CD4-positive, alpha-beta memory T cell (primary cell): ENCODE results near the gene C1orf21. TPM values are rescaled to one million over a fixed set of nuclear protein-coding genes. Genes with fewer than 3 reads are reported as not detected.

ENCODE experiments used
- CTCF ChIA-PET: fragments of 350-600 bp; sonication (Branson Sonifier 250); formaldehyde crosslinking; loops from one replicate; lab custom pipeline; 2021; ENCODE audit warnings: inconsistent platforms; ENCODE audit not compliant: partially characterized antibody; lab: Charles Lee
- POLR2A ChIA-PET: fragments of 350-600 bp; sonication (Branson Sonifier 250); formaldehyde crosslinking; loops from one replicate; lab custom pipeline; 2021; ENCODE audit not compliant: partially characterized antibody; lab: Charles Lee
- DNase-seq, 5 donors: peaks; one replicate each; pipeline versions ENCODE4 v3.0.0 to v3.0.0-alpha.2; 2020 to 2022; ENCODE audit warnings: mixed read lengths in 1 of 5
- H3K27ac ChIP-seq: one replicate; pipeline ENCODE4 v1.7.0; 2013; ENCODE audit warnings: low read depth, low read length
- H3K27me3 ChIP-seq: 2 replicates; pipeline ENCODE4 v1.7.0; 2013; ENCODE audit warnings: mild to moderate bottlenecking, low read length, moderate library complexity; ENCODE audit not compliant: insufficient read depth
- H3K36me3 ChIP-seq: 2 replicates; pipeline ENCODE4 v1.7.0; 2013; ENCODE audit warnings: mild to moderate bottlenecking, low read length, moderate library complexity; ENCODE audit not compliant: insufficient read depth
- H3K4me1 ChIP-seq: 2 replicates; pipeline ENCODE4 v1.7.0; 2013; ENCODE audit warnings: mild to moderate bottlenecking, low read length, moderate library complexity; ENCODE audit not compliant: insufficient read depth
- H3K4me3 ChIP-seq, 2 donors: one replicate each; pipeline ENCODE4 v1.7.0; 2013; ENCODE audit warnings: low read length in 2 of 2, mild to moderate bottlenecking in 1 of 2
- H3K9me3 ChIP-seq, 2 donors: one replicate each; pipeline ENCODE4 v1.7.0; 2013; ENCODE audit warnings: low read length in 2 of 2, control low read depth in 1 of 2; ENCODE audit not compliant: control insufficient read depth in 1 of 2
- H3K27ac Mint-ChIP-seq, 7 donors: one replicate each; pipeline ENCODE4 v1.8.0; 2020 to 2021; ENCODE audit warnings: mixed read lengths in 7 of 7, mild to moderate bottlenecking in 6 of 7, inconsistent platforms in 3 of 7, moderate library complexity in 3 of 7
- H3K27me3 Mint-ChIP-seq, 2 donors: one replicate each; pipeline ENCODE4 v1.8.0; 2020 to 2021; ENCODE audit warnings: mixed read lengths in 2 of 2
- H3K36me3 Mint-ChIP-seq, 2 donors: one replicate each; pipeline ENCODE4 v1.8.0; 2020 to 2021; ENCODE audit warnings: mixed read lengths in 2 of 2, inconsistent platforms in 1 of 2, mild to moderate bottlenecking in 1 of 2
- H3K4me1 Mint-ChIP-seq, 4 donors: one replicate each; pipeline ENCODE4 v1.8.0; 2020 to 2021; ENCODE audit warnings: mixed read lengths in 4 of 4, mild to moderate bottlenecking in 1 of 4
- H3K4me3 Mint-ChIP-seq, 8 donors: one replicate each; pipeline ENCODE4 v1.8.0; 2020 to 2021; ENCODE audit warnings: mixed read lengths in 8 of 8, mild to moderate bottlenecking in 7 of 8, moderate library complexity in 6 of 8, inconsistent platforms in 3 of 8
- H3K9me3 Mint-ChIP-seq, 8 donors: one replicate each; pipeline ENCODE4 v1.8.0; 2020 to 2021; ENCODE audit warnings: mixed read lengths in 8 of 8, mild to moderate bottlenecking in 5 of 8, inconsistent platforms in 3 of 8, moderate library complexity in 1 of 8
- intact Hi-C: fragments of 100-400 bp; cut with micrococcal nuclease; formaldehyde crosslinking; loops from one replicate; pipeline ENCODE4 v1.15.1; 2023
- polyA plus RNA-seq, 2 donors: library from polyadenylated mRNA; unstranded; fragments of 300-500 nt; fragmentation: Illumina TruSeq; gene quantifications; one replicate each; pipeline ENCODE4 v1.2.3, GENCODE V29; 2021
- total RNA-seq, 2 experiments: library from RNA; stranded (reverse); gene quantifications; one replicate each; pipeline ENCODE4 v1.2.3, GENCODE V29; 2021

C1orf21 gene
- total and polyA plus RNA-seq, 4 experiments from 2014 or later = 0.20 to 0.80 (median 0.55) TPM

DNA sequence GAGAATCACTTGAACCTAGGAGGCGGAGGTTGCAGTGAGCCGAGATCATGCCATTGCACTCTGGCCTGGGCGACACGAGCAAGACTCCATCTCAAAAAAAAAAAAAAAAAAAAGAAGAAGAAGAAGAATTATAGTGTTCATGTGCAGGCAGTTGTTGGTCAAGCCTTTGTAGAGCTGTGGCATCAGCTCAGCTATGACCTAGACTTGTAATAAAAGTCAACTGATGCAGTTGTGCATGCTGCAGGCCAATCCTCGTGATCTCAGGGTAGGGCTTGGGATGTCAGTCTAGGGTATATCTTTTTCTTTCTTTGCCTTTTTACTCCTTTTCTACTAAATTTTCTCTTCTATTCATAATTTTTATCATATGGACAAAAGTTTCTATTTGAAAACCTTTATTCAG lies 76.2 kb downstream of the C1orf21 start:
- Mint-ChIP-seq H3K27me3 (peaks cover 7 to 15% of the 10 kb centered on the region in 2 donors), H3K4me1 (no peaks in the 10 kb centered on the region), H3K4me3 (no peak overlapping the region), H3K9me3 (peaks cover 0 to 2% (median 0%) of the 10 kb centered on the region in 8 donors), H3K27ac (no peak overlapping the region), H3K36me3 (no peaks in the 10 kb centered on the region)
- H3K9me3 ChIP-seq = no peaks in the 10 kb centered on the region
- H3K4me3 ChIP-seq = no peak overlapping the region
- H3K27ac ChIP-seq = no peak overlapping the region
- H3K4me1 ChIP-seq = no peaks in the 10 kb centered on the region
- no peaks in the 10 kb centered on the region for H3K36me3 ChIP-seq
- no peak for DNase-seq
- CTCF ChIA-PET = no interaction called here
- no peaks in the 10 kb centered on the region for H3K27me3 ChIP-seq
- intact Hi-C loops = no loop called here
- POLR2A ChIA-PET = no interaction called here

DNA sequence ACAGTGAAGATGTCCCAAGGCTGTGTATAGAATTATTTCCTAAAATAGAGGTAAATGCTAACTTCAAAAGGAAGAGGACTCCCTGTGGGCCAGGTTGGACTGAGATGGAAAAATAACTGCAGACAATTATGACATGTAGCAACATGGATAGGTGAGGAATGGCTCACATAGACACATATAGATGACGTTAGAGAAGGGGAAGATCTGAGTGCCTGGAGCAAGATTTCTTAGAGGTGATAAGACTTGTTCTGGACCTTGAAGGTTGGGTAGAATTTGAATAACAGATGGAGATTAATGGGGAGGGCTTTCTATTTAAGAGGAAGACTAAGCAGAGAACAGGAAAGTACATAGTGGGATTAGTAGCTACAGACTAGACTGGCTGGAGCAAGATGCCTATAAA lies 76.9 kb downstream of the C1orf21 start:
- H3K27me3 Mint-ChIP-seq = peaks cover 7 to 15% of the 10 kb centered on the region in 2 donors
- H3K9me3 ChIP-seq = no peaks in the 10 kb centered on the region
- no peaks in the 10 kb centered on the region for H3K4me1 ChIP-seq
- H3K36me3 ChIP-seq = no peaks in the 10 kb centered on the region
- H3K27ac ChIP-seq = no peak overlapping the region
- peaks cover 0 to 2% (median 0%) of the 10 kb centered on the region in 8 donors for H3K9me3 Mint-ChIP-seq
- H3K36me3 Mint-ChIP-seq = no peaks in the 10 kb centered on the region
- H3K27ac Mint-ChIP-seq = no peak overlapping the region
- H3K4me1 Mint-ChIP-seq = no peaks in the 10 kb centered on the region
- H3K4me3 Mint-ChIP-seq = no peak overlapping the region
- intact Hi-C loops = no loop called here
- H3K4me3 ChIP-seq = no peak overlapping the region
- ChIA-PET POLR2A (no interaction called here), CTCF (no interaction called here)
- H3K27me3 ChIP-seq = no peaks in the 10 kb centered on the region
- DNase-seq = no peak

GRCh38 chr1:184464757-184465156 lies 77.9 kb downstream of the C1orf21 start:
- Histone ChIP-seq H3K4me3 (no peak overlapping the region), H3K27ac (no peak overlapping the region), H3K9me3 (no peaks in the 10 kb centered on the region), H3K36me3 (no peaks in the 10 kb centered on the region), H3K27me3 (no peaks in the 10 kb centered on the region), H3K4me1 (no peaks in the 10 kb centered on the region)
- intact Hi-C loops = no loop called here
- no peak overlapping the region for H3K4me3 Mint-ChIP-seq
- POLR2A ChIA-PET = no interaction called here
- peaks cover 0 to 2% (median 0%) of the 10 kb centered on the region in 8 donors for H3K9me3 Mint-ChIP-seq
- peaks cover 7 to 17% of the 10 kb centered on the region in 2 donors for H3K27me3 Mint-ChIP-seq
- H3K4me1 Mint-ChIP-seq = no peaks in the 10 kb centered on the region
- DNase-seq = no peak
- no peaks in the 10 kb centered on the region for H3K36me3 Mint-ChIP-seq
- CTCF ChIA-PET = no interaction called here
- no peak overlapping the region for H3K27ac Mint-ChIP-seq

GRCh38 chr1:184465489-184466146 lies 78.8 kb downstream of the C1orf21 start:
- peaks cover 7 to 15% of the 10 kb centered on the region in 2 donors for H3K27me3 Mint-ChIP-seq
- Histone ChIP-seq H3K4me1 (no peaks in the 10 kb centered on the region), H3K4me3 (no peak overlapping the region), H3K27me3 (no peaks in the 10 kb centered on the region), H3K9me3 (no peaks in the 10 kb centered on the region), H3K36me3 (no peaks in the 10 kb centered on the region), H3K27ac (no peak overlapping the region)
- no peaks in the 10 kb centered on the region for H3K4me1 Mint-ChIP-seq
- ChIA-PET POLR2A (no interaction called here), CTCF (no interaction called here)
- no peak overlapping the region for H3K27ac Mint-ChIP-seq
- no peaks in the 10 kb centered on the region for H3K36me3 Mint-ChIP-seq
- DNase-seq = no peak
- no peak overlapping the region for H3K4me3 Mint-ChIP-seq
- peaks cover 0 to 2% (median 0%) of the 10 kb centered on the region in 8 donors for H3K9me3 Mint-ChIP-seq
- intact Hi-C loops = no loop called here

GRCh38 chr1:184467295-184467694 lies 80.5 kb downstream of the C1orf21 start:
- Histone ChIP-seq H3K27me3 (no peaks in the 10 kb centered on the region), H3K27ac (no peak overlapping the region), H3K36me3 (no peaks in the 10 kb centered on the region), H3K9me3 (no peaks in the 10 kb centered on the region), H3K4me3 (no peak overlapping the region), H3K4me1 (no peaks in the 10 kb centered on the region)
- peaks cover 7 to 8% of the 10 kb centered on the region in 2 donors for H3K27me3 Mint-ChIP-seq
- ChIA-PET CTCF (no interaction called here), POLR2A (no interaction called here)
- H3K27ac Mint-ChIP-seq = no peak overlapping the region
- no peaks in the 10 kb centered on the region for H3K36me3 Mint-ChIP-seq
- H3K4me1 Mint-ChIP-seq = no peaks in the 10 kb centered on the region
- H3K4me3 Mint-ChIP-seq = no peak overlapping the region
- no peak for DNase-seq
- intact Hi-C loops = no loop called here
- H3K9me3 Mint-ChIP-seq = peaks cover 0 to 2% (median 0%) of the 10 kb centered on the region in 8 donors

DNA sequence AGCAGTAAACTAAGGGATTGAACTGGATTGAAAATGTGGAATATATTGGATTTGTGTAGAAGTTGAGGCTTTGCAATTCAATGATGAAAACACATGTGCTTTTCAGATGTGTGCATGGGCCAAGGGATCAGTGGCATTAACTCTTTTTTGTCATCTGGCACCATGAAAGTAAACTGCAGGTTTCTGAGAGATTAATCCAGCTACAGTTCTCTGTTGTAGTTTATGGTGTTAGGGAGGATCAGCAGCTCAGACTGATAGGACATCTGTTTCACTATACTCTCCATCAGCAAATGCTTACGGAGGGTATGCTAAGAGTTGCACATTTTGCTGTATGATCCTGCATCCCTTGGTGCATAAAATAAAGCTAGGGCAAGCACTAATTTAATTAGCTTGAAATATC lies 82.6 kb downstream of the C1orf21 start:
- Mint-ChIP-seq H3K27me3 (peaks cover 3 to 8% of the 10 kb centered on the region in 2 donors), H3K27ac (no peak overlapping the region), H3K36me3 (no peaks in the 10 kb centered on the region), H3K9me3 (peaks cover 0 to 3% (median 0%) of the 10 kb centered on the region in 8 donors), H3K4me3 (no peak overlapping the region), H3K4me1 (no peaks in the 10 kb centered on the region)
- POLR2A ChIA-PET = no interaction called here
- CTCF ChIA-PET = interaction anchor here (1.1 kb wide), 1 partner anchor 10 kb away, joined by 4 read pairs; no protein-coding TSS in a partner anchor
- H3K36me3 ChIP-seq = no peaks in the 10 kb centered on the region
- no peak overlapping the region for H3K27ac ChIP-seq
- no peak overlapping the region for H3K4me3 ChIP-seq
- H3K4me1 ChIP-seq = no peaks in the 10 kb centered on the region
- no peaks in the 10 kb centered on the region for H3K9me3 ChIP-seq
- intact Hi-C loops = no loop called here
- no peaks in the 10 kb centered on the region for H3K27me3 ChIP-seq
- DNase-seq = no peak

GRCh38 chr1:184471686-184472085 lies 84.9 kb downstream of the C1orf21 start:
- DNase-seq = no peak
- no peaks in the 10 kb centered on the region for H3K36me3 Mint-ChIP-seq
- no peak overlapping the region for H3K4me3 Mint-ChIP-seq
- H3K4me1 ChIP-seq = no peaks in the 10 kb centered on the region
- no peaks in the 10 kb centered on the region for H3K9me3 ChIP-seq
- H3K36me3 ChIP-seq = no peaks in the 10 kb centered on the region
- peaks cover 0 to 3% (median 0%) of the 10 kb centered on the region in 8 donors for H3K9me3 Mint-ChIP-seq
- no peaks in the 10 kb centered on the region for H3K4me1 Mint-ChIP-seq
- H3K27ac Mint-ChIP-seq = no peak overlapping the region
- H3K27ac ChIP-seq = no peak overlapping the region
- ChIA-PET CTCF (no interaction called here), POLR2A (no interaction called here)
- no peaks in the 10 kb centered on the region for H3K27me3 ChIP-seq
- intact Hi-C loops = no loop called here
- H3K27me3 Mint-ChIP-seq = peaks cover 9 to 10% of the 10 kb centered on the region in 2 donors
- no peak overlapping the region for H3K4me3 ChIP-seq
